22Rv1 (cell line): ENCODE results near the gene A4GNT.

Source experiments
- ZFX ChIP-seq: fragments of 450-650 bp; IDR thresholded peaks from 2 replicates; pipeline ENCODE4 v1.6.1; 2017; ENCODE audit warnings: antibody characterized with exemption, borderline replicate concordance
- TF ChIP-seq, protein P1 (sequence below): fragments of 450-650 bp; IDR thresholded peaks from 2 replicates; pipeline ENCODE4 v1.5.1; 2017; ENCODE audit warnings: mild to moderate bottlenecking

DNA sequence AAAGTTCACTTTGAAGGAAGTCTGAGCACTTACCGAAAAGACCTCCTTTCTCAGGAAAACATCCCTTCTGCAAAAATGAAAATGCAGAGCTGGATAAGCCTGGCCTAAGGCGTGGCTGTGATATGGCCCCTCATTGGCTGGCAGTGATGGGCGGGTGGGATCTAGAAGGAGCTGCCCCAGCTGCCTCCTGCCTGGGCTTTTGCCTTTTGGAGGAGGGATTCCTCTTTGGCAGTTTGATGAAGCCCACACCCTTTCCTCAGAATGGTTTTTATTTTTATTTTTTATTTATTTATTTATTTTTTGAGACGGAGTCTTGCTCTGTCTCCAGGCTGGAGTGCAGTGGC, 12.8 kb downstream of the A4GNT start:
- TF ChIP-seq, protein P1, sequence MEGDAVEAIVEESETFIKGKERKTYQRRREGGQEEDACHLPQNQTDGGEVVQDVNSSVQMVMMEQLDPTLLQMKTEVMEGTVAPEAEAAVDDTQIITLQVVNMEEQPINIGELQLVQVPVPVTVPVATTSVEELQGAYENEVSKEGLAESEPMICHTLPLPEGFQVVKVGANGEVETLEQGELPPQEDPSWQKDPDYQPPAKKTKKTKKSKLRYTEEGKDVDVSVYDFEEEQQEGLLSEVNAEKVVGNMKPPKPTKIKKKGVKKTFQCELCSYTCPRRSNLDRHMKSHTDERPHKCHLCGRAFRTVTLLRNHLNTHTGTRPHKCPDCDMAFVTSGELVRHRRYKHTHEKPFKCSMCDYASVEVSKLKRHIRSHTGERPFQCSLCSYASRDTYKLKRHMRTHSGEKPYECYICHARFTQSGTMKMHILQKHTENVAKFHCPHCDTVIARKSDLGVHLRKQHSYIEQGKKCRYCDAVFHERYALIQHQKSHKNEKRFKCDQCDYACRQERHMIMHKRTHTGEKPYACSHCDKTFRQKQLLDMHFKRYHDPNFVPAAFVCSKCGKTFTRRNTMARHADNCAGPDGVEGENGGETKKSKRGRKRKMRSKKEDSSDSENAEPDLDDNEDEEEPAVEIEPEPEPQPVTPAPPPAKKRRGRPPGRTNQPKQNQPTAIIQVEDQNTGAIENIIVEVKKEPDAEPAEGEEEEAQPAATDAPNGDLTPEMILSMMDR = no peak
- TF ChIP-seq ZFX = no peak
